HEK293T (cell line): ENCODE results near the gene PNPO.

Source experiments
- ARNT ChIP-seq: fragments of 450-650 bp; IDR thresholded peaks from 2 replicates; pipeline ENCODE4 v1.6.1; 2017; ENCODE audit warnings: mild to moderate bottlenecking
- BHLHE40 ChIP-seq: fragments of 450-650 bp; IDR thresholded peaks from 2 replicates; pipeline ENCODE4 v1.6.1; 2016; ENCODE audit warnings: mild to moderate bottlenecking, moderate library complexity, borderline replicate concordance
- ELF4 ChIP-seq: fragments of 450-650 bp; IDR thresholded peaks from 2 replicates; pipeline ENCODE4 v1.6.1; 2017; ENCODE audit warnings: antibody characterized with exemption
- FOXA1 ChIP-seq: fragments of 450-650 bp; IDR thresholded peaks from 2 replicates; pipeline ENCODE4 v1.6.1; 2016; ENCODE audit warnings: mild to moderate bottlenecking
- FOXK2 ChIP-seq: fragments of 450-650 bp; IDR thresholded peaks from 2 replicates; pipeline ENCODE4 v1.6.1; 2016; ENCODE audit warnings: mild to moderate bottlenecking
- FOXM1 ChIP-seq: fragments of 450-650 bp; IDR thresholded peaks from 2 replicates; pipeline ENCODE4 v1.6.1; 2017; ENCODE audit warnings: mild to moderate bottlenecking, borderline replicate concordance
- LEF1 ChIP-seq: fragments of 450-650 bp; IDR thresholded peaks from 2 replicates; pipeline ENCODE4 v1.6.1; 2017; ENCODE audit warnings: mild to moderate bottlenecking, borderline replicate concordance
- SP1 ChIP-seq: fragments of 450-650 bp; IDR thresholded peaks from 2 replicates; pipeline ENCODE4 v1.6.1; 2017
- SUZ12 ChIP-seq: fragments of 450-650 bp; IDR thresholded peaks from 2 replicates; pipeline ENCODE4 v1.6.1; 2016; ENCODE audit warnings: mild to moderate bottlenecking
- ZNF384 ChIP-seq: fragments of 450-650 bp; IDR thresholded peaks from 2 replicates; pipeline ENCODE4 v1.6.1; 2016

- TF ChIP-seq BHLHE40 (no peak), FOXA1 (no peak), ZNF384 (no peak), FOXK2 (no peak), ELF4 (peak; percentile 96), SP1 (no peak), FOXM1 (peak; percentile 37; the same call in 1 of the 2 replicates), SUZ12 (no peak), ARNT (no peak), LEF1 (0 out of 2 replicates have a peak, but pooled peaks have one; percentile 1)
Measured at GRCh38 chr17:47941246-47942095, at the start of gene PNPO.
